Measurements from ENCODE around the gene NRXN2. TPM values are rescaled to one million over a fixed set of nuclear protein-coding genes. Genes with fewer than 3 reads are reported as not detected.
A peak's percentile ranks its signal among the peaks of the same experiment; 100 is the strongest.

The NRXN2 gene
- total RNA-seq, 1 donor from 2014 or later = 10.0 TPM

- Mint-ChIP-seq H3K27ac (ENCODE audit: unreplicated experiment) (no peak overlapping the region), H3K9me3 (no peaks in the 10 kb centered on the region), H3K27me3 (ENCODE audit: low read depth) (peaks cover 58% of the 10 kb centered on the region), H3K4me1 (peaks cover 22% of the 10 kb centered on the region), H3K36me3 (ENCODE audit: low read depth) (no peaks in the 10 kb centered on the region), H3K4me3 (no peak overlapping the region)
- TF ChIP-seq CTCF (conservative IDR thresholded peaks at IDR 0.05) = no peak
- DNase-seq (ENCODE audit: low read depth, low spot score) = no peak
These were observed 45.5 kb downstream of the NRXN2 start for GRCh38 chr11:64677441-64678023.

- H3K4me1 Mint-ChIP-seq = peaks cover 22% of the 10 kb centered on the region
- H3K27me3 Mint-ChIP-seq (ENCODE audit: low read depth) = peaks cover 55% of the 10 kb centered on the region
- TF ChIP-seq CTCF (conservative IDR thresholded peaks at IDR 0.05) = no peak
- no peak overlapping the region for H3K4me3 Mint-ChIP-seq
- no peaks in the 10 kb centered on the region for H3K9me3 Mint-ChIP-seq
- H3K27ac Mint-ChIP-seq (ENCODE audit: unreplicated experiment) = no peak overlapping the region
- DNase-seq (ENCODE audit: low read depth, low spot score) = no peak
- H3K36me3 Mint-ChIP-seq (ENCODE audit: low read depth) = no peaks in the 10 kb centered on the region
These were observed 46.8 kb downstream of the NRXN2 start for GRCh38 chr11:64676261-64676615.

GRCh38 chr11:64675450-64676260 is 47.3 kb downstream of the NRXN2 start:
- no peak overlapping the region for H3K4me3 Mint-ChIP-seq

GRCh38 chr11:64674774-64675173 is 48.2 kb downstream of the NRXN2 start:
- no peak for TF ChIP-seq CTCF (conservative IDR thresholded peaks at IDR 0.05)
- Mint-ChIP-seq H3K4me3 (no peak overlapping the region), H3K9me3 (no peaks in the 10 kb centered on the region), H3K27me3 (ENCODE audit: low read depth) (peaks cover 60% of the 10 kb centered on the region), H3K4me1 (peaks cover 22% of the 10 kb centered on the region), H3K36me3 (ENCODE audit: low read depth) (no peaks in the 10 kb centered on the region), H3K27ac (ENCODE audit: unreplicated experiment) (no peak overlapping the region)
- DNase-seq (ENCODE audit: low read depth, low spot score) = no peak

More at GRCh38 chr11:64675450-64676260, 47.3 kb downstream of the NRXN2 start:
- DNase-seq (ENCODE audit: low read depth, low spot score) = no peak
- no peak for TF ChIP-seq CTCF (conservative IDR thresholded peaks at IDR 0.05)
- peaks cover 58% of the 10 kb centered on the region for H3K27me3 Mint-ChIP-seq (ENCODE audit: low read depth)
- no peaks in the 10 kb centered on the region for H3K36me3 Mint-ChIP-seq (ENCODE audit: low read depth)
- peak overlapping the region; percentile 5 for H3K27ac Mint-ChIP-seq (ENCODE audit: unreplicated experiment)
- H3K9me3 Mint-ChIP-seq = no peaks in the 10 kb centered on the region
- H3K4me1 Mint-ChIP-seq = peaks cover 22% of the 10 kb centered on the region

GRCh38 chr11:64673279-64673678 is 49.7 kb downstream of the NRXN2 start:
- no peaks in the 10 kb centered on the region for H3K36me3 Mint-ChIP-seq (ENCODE audit: low read depth)
- H3K9me3 Mint-ChIP-seq = no peaks in the 10 kb centered on the region
- H3K27ac Mint-ChIP-seq (ENCODE audit: unreplicated experiment) = no peak overlapping the region
- no peak for DNase-seq (ENCODE audit: low read depth, low spot score)
- TF ChIP-seq CTCF (conservative IDR thresholded peaks at IDR 0.05) = no peak
- H3K4me1 Mint-ChIP-seq = peaks cover 22% of the 10 kb centered on the region
- H3K27me3 Mint-ChIP-seq (ENCODE audit: low read depth) = peaks cover 56% of the 10 kb centered on the region
- H3K4me3 Mint-ChIP-seq = no peak overlapping the region
